K562 (cell line): ENCODE data around the gene SYNRG. TPM values are rescaled to one million over a fixed set of nuclear protein-coding genes. Genes with fewer than 3 reads are reported as not detected.

Experiments used
- ATAC-seq: fragments of 200-7000 bp; cut with Tn5 transposase; 3 replicates; pipeline ENCODE4 v1.9.1; 2020; ENCODE audit warnings: moderate library complexity
- BruUV-seq: library from RNA; stranded (reverse); fragments of 400-500 nt; replicated peaks from 2 replicates; lab custom pipeline; 2021; lab: Mats Ljungman, UMichigan
- CTCF ChIA-PET: fragments of 300-600 bp; formaldehyde crosslinking; extraction: SDS; loops from one replicate; lab custom pipeline; 2021; ENCODE audit warnings: low intra/inter-chr PET ratio; lab: Yijun Ruan, JAX
- POLR2A ChIA-PET: fragments of 300-600, 350-650 bp; sonication (Branson Sonifier 250); formaldehyde crosslinking; extraction: SDS; loops from one replicate; lab custom pipeline; 2021; ENCODE audit warnings: antibody characterized with exemption, inconsistent platforms; lab: Yijun Ruan, JAX
- DNase-seq, 4 experiments: peaks; one replicate each; pipeline versions ENCODE4 v3.0.0 to v3.0.0-alpha.2; 2011 to 2018; ENCODE audit warnings: low spot score in 3 of 4, mixed read lengths in 3 of 4; ENCODE audit errors: extremely low read depth in 1 of 4
- FAIRE-seq: peaks from 2 replicates; lab custom pipeline; 2011; peaks lifted over from hg19 to GRCh38; lab: Jason Lieb, UNC
- H2AFZ ChIP-seq: 2 replicates; pipeline ENCODE4 v1.6.0; 2011; ENCODE audit warnings: low read depth, low read length, control low read depth, inconsistent platforms
- H3K27ac ChIP-seq: fragments of 200-600 bp; 3 replicates; pipeline ENCODE4 v1.8.0; 2011; ENCODE audit warnings: low read depth, mild to moderate bottlenecking, control low read depth, inconsistent platforms, low read length, moderate library complexity, mixed read lengths; ENCODE audit errors: extremely low read depth
- H3K27me3 ChIP-seq, 2 experiments: fragments of 300-600 bp in 1 of 2; 2 replicates in 1 of 2; 3 replicates in 1 of 2; pipeline versions ENCODE4 v1.6.0 to v1.8.0; 2011; ENCODE audit warnings: inconsistent platforms in 2 of 2, low read length in 2 of 2, mild to moderate bottlenecking in 1 of 2, mixed read lengths in 1 of 2, moderate library complexity in 1 of 2; ENCODE audit not compliant: control insufficient read depth in 2 of 2, insufficient read depth in 2 of 2
- H3K36me3 ChIP-seq: fragments of 300-600 bp; 3 replicates; pipeline ENCODE4 v1.8.0; 2011; ENCODE audit warnings: mild to moderate bottlenecking, low read length, inconsistent platforms; ENCODE audit not compliant: control insufficient read depth, insufficient read depth
- H3K4me1 ChIP-seq, 2 experiments: fragments of 200-600 bp in 1 of 2; replicated peaks in 1 of 2; 2 replicates in 1 of 2; 3 replicates in 1 of 2; pipeline versions ENCODE4 v1.5.1 to v1.8.0; 2011; ENCODE audit warnings: inconsistent platforms in 2 of 2, low read length in 2 of 2, mild to moderate bottlenecking in 1 of 2, mixed read lengths in 1 of 2, moderate library complexity in 1 of 2; ENCODE audit not compliant: control insufficient read depth in 2 of 2, insufficient read depth in 2 of 2
- H3K4me2 ChIP-seq: 2 replicates; pipeline ENCODE4 v1.6.1; 2011; ENCODE audit warnings: low read length, control low read depth, inconsistent platforms, mixed read lengths; ENCODE audit not compliant: insufficient read depth
- H3K4me3 ChIP-seq: fragments of 200-600 bp; sonication (generic), shearing (Covaris generic); 2 replicates; pipeline ENCODE4 v1.5.1; 2016; ENCODE audit warnings: control low read depth, inconsistent platforms
- H3K79me2 ChIP-seq: fragments of 200-600 bp; 3 replicates; pipeline ENCODE4 v1.8.0; 2011; ENCODE audit warnings: low read length, inconsistent platforms; ENCODE audit not compliant: control insufficient read depth, insufficient read depth
- H3K9ac ChIP-seq, 2 experiments: 2 replicates each; pipeline versions ENCODE4 v1.6.0 to v1.6.1; 2011; ENCODE audit warnings: low read depth in 2 of 2, low read length in 2 of 2, control low read depth in 1 of 2, inconsistent platforms in 1 of 2, mild to moderate bottlenecking in 1 of 2, mixed read lengths in 1 of 2; ENCODE audit not compliant: insufficient read depth in 1 of 2
- H3K9me1 ChIP-seq: one replicate; pipeline ENCODE4 v1.6.0; 2011; ENCODE audit warnings: inconsistent platforms, mild to moderate bottlenecking, low read length, moderate library complexity; ENCODE audit not compliant: control insufficient read depth, insufficient read depth
- H3K9me3 ChIP-seq: replicated peaks from 2 replicates; pipeline ENCODE4 v1.5.1; 2011; ENCODE audit warnings: low read depth, low read length, inconsistent platforms; ENCODE audit not compliant: control insufficient read depth, insufficient read depth
- H4K20me1 ChIP-seq: replicated peaks from 2 replicates; pipeline ENCODE4 v1.6.1; 2011; ENCODE audit warnings: low read length, inconsistent platforms, mixed read lengths; ENCODE audit not compliant: control insufficient read depth, insufficient read depth
- RAD21 ChIP-seq, 2 experiments: fragments of 250-450 bp in 1 of 2; fragments of 450-650 bp in 1 of 2; sonication (Bioruptor Pico) in 1 of 2; formaldehyde crosslinking in 1 of 2; IDR thresholded peaks in 1 of 2; conservative IDR thresholded peaks in 1 of 2; 2 replicates each; pipeline versions ENCODE4 v1.4.0 to v1.8.0; 2020 to 2022; ENCODE audit warnings: mild to moderate bottlenecking in 2 of 2, moderate library complexity in 1 of 2
- WGBS: fragments of 100-300 bp; shearing (Covaris generic); methylation state at CpG from one replicate; pipeline ENCODE4 v1.1.6; 2016; ENCODE audit warnings: low coverage, mixed read lengths; ENCODE audit not compliant: insufficient coverage; ENCODE audit errors: missing lambda C conversion rate; 5-methylcytosine and 5-hydroxymethylcytosine counted together
- in situ Hi-C: fragments of 300-500 bp; cut with MboI; formaldehyde crosslinking; loops from 4 replicates; pipeline ENCODE4 v1.15.0; 2018; ENCODE audit warnings: inconsistent platforms, mixed read lengths
- intact Hi-C: fragments of 100-400 bp; cut with micrococcal nuclease; formaldehyde crosslinking; loops from 2 replicates; pipeline ENCODE4 v1.14.2; 2022
- polyA plus RNA-seq, 8 experiments: library from polyadenylated mRNA; depleted of rRNA in 4 of 8; stranded (reverse) in 5 of 8; unstranded in 3 of 8; fragments of >200 nt; fragmentation: Nextera tagmentation in 2 of 8; fragmentation: Illumina TruSeq in 1 of 8; extraction: Ambion mirVana in 2 of 8; extraction: Trizol in 1 of 8; gene quantifications; 2 replicates each; pipeline versions ENCODE4 v1.2.1 to v1.2.3, GENCODE V29; 2011 to 2014; ENCODE audit warnings: inconsistent platforms in 1 of 8, missing spikeins in 1 of 8
- total RNA-seq, 7 experiments: library from RNA; depleted of rRNA in 6 of 7; stranded (reverse); fragments of >200 nt in 6 of 7; fragmentation: Illumina TruSeq in 2 of 7; extraction: Trizol in 2 of 7; gene quantifications; 2 replicates each; pipeline versions ENCODE4 v1.2.1 to v1.2.3, GENCODE V29; 2011 to 2021; ENCODE audit warnings: low replicate concordance in 1 of 7
- TF ChIP-seq, protein P1 (sequence below), 3 experiments: IDR thresholded peaks in 2 of 3; conservative IDR thresholded peaks in 1 of 3; 2 replicates each; pipeline ENCODE4 v1.5.1; 2011 to 2012; ENCODE audit warnings: low read length in 3 of 3, mild to moderate bottlenecking in 3 of 3, control low read depth in 2 of 3, improper control_type of control experiment in 1 of 3, inconsistent platforms in 1 of 3, low read depth in 1 of 3, mixed read lengths in 1 of 3, moderate library complexity in 1 of 3; ENCODE audit not compliant: insufficient read depth in 2 of 3
- TF ChIP-seq, protein P2 (sequence below), 2 experiments: fragments of 450-650 bp; formaldehyde crosslinking in 1 of 2; IDR thresholded peaks; 2 replicates each; pipeline versions ENCODE4 v1.4.0 to v1.6.1; 2014 to 2020; ENCODE audit warnings: mild to moderate bottlenecking in 2 of 2, borderline replicate concordance in 1 of 2, low read depth in 1 of 2

Gene SYNRG
- total and polyA plus RNA-seq, 9 of the 15 experiments (the other 6 are each of a cell fraction or from before 2014, with no cell fraction given): 2.9 to 28.2 (median 15.1) TPM

DNA sequence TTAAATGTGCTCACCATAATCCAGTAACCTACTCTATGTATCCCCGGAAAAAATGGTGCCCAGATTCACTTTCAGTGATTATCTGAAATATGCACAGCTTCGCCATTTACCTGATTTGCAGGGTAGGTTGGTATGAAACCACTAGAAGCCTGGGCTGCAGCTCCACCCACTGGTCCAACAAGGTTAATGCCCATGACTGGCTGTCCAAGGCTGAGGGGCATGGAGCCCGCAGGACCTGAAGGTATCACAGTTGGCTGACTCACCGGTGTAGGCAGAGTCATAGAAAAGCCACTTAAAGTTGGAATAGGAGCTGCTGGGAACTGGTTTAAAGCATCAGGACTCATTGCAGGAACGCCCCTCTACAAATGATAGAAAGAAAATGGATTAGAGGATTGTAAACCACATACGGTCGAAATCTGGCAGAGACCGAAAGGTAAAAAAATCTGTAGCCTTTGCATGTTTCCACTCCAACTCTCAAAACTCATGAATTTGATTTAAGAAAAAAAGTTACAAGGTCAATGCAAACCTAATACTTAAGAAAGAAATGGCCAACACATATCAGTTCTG, 38.6 kb downstream of the SYNRG start:
- peak; percentile 25 to 47 (median 39) for DNase-seq
- no peak for FAIRE-seq
- Histone ChIP-seq H3K4me3 (no peak overlapping the region), H2AFZ (no peak overlapping the region), H3K9me3 (no peaks in the 10 kb centered on the region), H3K79me2 (no peaks in the 10 kb centered on the region), H3K9me1 (no peaks in the 10 kb centered on the region), H3K36me3 (peaks cover 47% of the 10 kb centered on the region; the same call in 2 of the 3 replicates), H3K4me2 (no peak overlapping the region), H3K4me1 (no peaks in the 10 kb centered on the region), H3K27ac (no peak overlapping the region), H3K27me3 (no peaks in the 10 kb centered on the region), H4K20me1 (no peaks in the 10 kb centered on the region), H3K9ac (no peak overlapping the region)
- intact Hi-C loops (no loop called here), in situ Hi-C loops (no loop called here)
- ATAC-seq: peak; percentile 81
- ChIA-PET CTCF (interaction anchor here (1.8 kb wide), 1 partner anchor 197 kb away, joined by 12 read pairs; no protein-coding TSS in a partner anchor), POLR2A (interaction anchor here (0.8 to 1.0 kb wide), 4 partner anchors 13 to 80 kb away, joined by 3 to 4 read pairs (median 4); partner anchors contain the start of gene SYNRG)
- 89% methylated on average over 8 of the region's 8 CpGs for WGBS
- no TSS peak for BruUV-seq
- TF ChIP-seq, protein P1, sequence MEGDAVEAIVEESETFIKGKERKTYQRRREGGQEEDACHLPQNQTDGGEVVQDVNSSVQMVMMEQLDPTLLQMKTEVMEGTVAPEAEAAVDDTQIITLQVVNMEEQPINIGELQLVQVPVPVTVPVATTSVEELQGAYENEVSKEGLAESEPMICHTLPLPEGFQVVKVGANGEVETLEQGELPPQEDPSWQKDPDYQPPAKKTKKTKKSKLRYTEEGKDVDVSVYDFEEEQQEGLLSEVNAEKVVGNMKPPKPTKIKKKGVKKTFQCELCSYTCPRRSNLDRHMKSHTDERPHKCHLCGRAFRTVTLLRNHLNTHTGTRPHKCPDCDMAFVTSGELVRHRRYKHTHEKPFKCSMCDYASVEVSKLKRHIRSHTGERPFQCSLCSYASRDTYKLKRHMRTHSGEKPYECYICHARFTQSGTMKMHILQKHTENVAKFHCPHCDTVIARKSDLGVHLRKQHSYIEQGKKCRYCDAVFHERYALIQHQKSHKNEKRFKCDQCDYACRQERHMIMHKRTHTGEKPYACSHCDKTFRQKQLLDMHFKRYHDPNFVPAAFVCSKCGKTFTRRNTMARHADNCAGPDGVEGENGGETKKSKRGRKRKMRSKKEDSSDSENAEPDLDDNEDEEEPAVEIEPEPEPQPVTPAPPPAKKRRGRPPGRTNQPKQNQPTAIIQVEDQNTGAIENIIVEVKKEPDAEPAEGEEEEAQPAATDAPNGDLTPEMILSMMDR (IDR thresholded peaks at IDR 0.05 in 2 of 3, conservative IDR thresholded peaks at IDR 0.05 in 1 of 3; ENCODE audit: insufficient read depth in 2 of 3, low read depth in 1 of 3, low read length in 3 of 3): peak; percentile 57 to 66 (median 57)
- peak; percentile 14 to 40; a peak in 2 of 4 replicates for TF ChIP-seq RAD21 (CRISPR knock-in tag; conservative IDR thresholded peaks at IDR 0.05 in 1 of 2, IDR thresholded peaks at IDR 0.05 in 1 of 2)
- TF ChIP-seq, protein P2, sequence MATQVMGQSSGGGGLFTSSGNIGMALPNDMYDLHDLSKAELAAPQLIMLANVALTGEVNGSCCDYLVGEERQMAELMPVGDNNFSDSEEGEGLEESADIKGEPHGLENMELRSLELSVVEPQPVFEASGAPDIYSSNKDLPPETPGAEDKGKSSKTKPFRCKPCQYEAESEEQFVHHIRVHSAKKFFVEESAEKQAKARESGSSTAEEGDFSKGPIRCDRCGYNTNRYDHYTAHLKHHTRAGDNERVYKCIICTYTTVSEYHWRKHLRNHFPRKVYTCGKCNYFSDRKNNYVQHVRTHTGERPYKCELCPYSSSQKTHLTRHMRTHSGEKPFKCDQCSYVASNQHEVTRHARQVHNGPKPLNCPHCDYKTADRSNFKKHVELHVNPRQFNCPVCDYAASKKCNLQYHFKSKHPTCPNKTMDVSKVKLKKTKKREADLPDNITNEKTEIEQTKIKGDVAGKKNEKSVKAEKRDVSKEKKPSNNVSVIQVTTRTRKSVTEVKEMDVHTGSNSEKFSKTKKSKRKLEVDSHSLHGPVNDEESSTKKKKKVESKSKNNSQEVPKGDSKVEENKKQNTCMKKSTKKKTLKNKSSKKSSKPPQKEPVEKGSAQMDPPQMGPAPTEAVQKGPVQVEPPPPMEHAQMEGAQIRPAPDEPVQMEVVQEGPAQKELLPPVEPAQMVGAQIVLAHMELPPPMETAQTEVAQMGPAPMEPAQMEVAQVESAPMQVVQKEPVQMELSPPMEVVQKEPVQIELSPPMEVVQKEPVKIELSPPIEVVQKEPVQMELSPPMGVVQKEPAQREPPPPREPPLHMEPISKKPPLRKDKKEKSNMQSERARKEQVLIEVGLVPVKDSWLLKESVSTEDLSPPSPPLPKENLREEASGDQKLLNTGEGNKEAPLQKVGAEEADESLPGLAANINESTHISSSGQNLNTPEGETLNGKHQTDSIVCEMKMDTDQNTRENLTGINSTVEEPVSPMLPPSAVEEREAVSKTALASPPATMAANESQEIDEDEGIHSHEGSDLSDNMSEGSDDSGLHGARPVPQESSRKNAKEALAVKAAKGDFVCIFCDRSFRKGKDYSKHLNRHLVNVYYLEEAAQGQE (IDR thresholded peaks at IDR 0.05; ENCODE audit: borderline replicate concordance): peak; percentile 18; the same call in 1 of the 2 replicates
- TF ChIP-seq, protein P2 (CRISPR knock-in tag; IDR thresholded peaks at IDR 0.05; ENCODE audit: low read depth): no peak
